Brain microvascular endothelial cell (primary cell): Measurements from ENCODE around the gene KMT2E.

Source experiments
- DNase-seq: peaks from one replicate; pipeline ENCODE4 v3.0.0-alpha.2; 2020
- H3K27ac ChIP-seq: fragments of 250-450 bp; sonication (Bioruptor Pico); 2 replicates; pipeline ENCODE4 v1.5.1; 2020; ENCODE audit warnings: mild to moderate bottlenecking, moderate library complexity
- H3K27me3 ChIP-seq: fragments of 250-450 bp; sonication (Bioruptor Pico); replicated peaks from 2 replicates; pipeline ENCODE4 v1.5.1; 2020; ENCODE audit warnings: mild to moderate bottlenecking
- H3K36me3 ChIP-seq: fragments of 250-450 bp; sonication (Bioruptor Pico); replicated peaks from 2 replicates; pipeline ENCODE4 v1.5.1; 2020; ENCODE audit warnings: mild to moderate bottlenecking
- H3K4me3 ChIP-seq: 2 replicates; pipeline ENCODE4 v1.5.1; 2011; ENCODE audit warnings: low read depth, mild to moderate bottlenecking, control low read depth, low read length, moderate library complexity
- in situ Hi-C: cut with HindIII; loops from 2 replicates; pipeline ENCODE4 v1.10.0; 2017; ENCODE audit warnings: low sequenced_read_pairs, low pct_ligation_motif_present
- TF ChIP-seq, protein P1 (sequence below): IDR thresholded peaks from 2 replicates; pipeline ENCODE4 v1.5.1; 2011; ENCODE audit warnings: low read depth, mild to moderate bottlenecking, moderate library complexity, low read length, control low read depth, inconsistent platforms; ENCODE audit errors: missing control alignments

The KMT2E gene

GRCh38 chr7:105017657-105018365 lies 3.8 kb downstream of the KMT2E start:
- Histone ChIP-seq H3K27me3 (no peaks in the 10 kb centered on the region), H3K36me3 (no peaks in the 10 kb centered on the region), H3K27ac (no peak overlapping the region), H3K4me3 (peak overlapping the region; percentile 24)
- in situ Hi-C loops, result no loop called here
- no peak for DNase-seq
- TF ChIP-seq, protein P1, sequence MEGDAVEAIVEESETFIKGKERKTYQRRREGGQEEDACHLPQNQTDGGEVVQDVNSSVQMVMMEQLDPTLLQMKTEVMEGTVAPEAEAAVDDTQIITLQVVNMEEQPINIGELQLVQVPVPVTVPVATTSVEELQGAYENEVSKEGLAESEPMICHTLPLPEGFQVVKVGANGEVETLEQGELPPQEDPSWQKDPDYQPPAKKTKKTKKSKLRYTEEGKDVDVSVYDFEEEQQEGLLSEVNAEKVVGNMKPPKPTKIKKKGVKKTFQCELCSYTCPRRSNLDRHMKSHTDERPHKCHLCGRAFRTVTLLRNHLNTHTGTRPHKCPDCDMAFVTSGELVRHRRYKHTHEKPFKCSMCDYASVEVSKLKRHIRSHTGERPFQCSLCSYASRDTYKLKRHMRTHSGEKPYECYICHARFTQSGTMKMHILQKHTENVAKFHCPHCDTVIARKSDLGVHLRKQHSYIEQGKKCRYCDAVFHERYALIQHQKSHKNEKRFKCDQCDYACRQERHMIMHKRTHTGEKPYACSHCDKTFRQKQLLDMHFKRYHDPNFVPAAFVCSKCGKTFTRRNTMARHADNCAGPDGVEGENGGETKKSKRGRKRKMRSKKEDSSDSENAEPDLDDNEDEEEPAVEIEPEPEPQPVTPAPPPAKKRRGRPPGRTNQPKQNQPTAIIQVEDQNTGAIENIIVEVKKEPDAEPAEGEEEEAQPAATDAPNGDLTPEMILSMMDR, result no peak

GRCh38 chr7:105019269-105019668 lies 5.3 kb downstream of the KMT2E start:
- in situ Hi-C loops, result no loop called here
- Histone ChIP-seq H3K27me3 (no peaks in the 10 kb centered on the region), H3K36me3 (no peaks in the 10 kb centered on the region), H3K27ac (no peak overlapping the region), H3K4me3 (no peak overlapping the region)
- TF ChIP-seq, protein P1, result no peak
- no peak for DNase-seq

DNA sequence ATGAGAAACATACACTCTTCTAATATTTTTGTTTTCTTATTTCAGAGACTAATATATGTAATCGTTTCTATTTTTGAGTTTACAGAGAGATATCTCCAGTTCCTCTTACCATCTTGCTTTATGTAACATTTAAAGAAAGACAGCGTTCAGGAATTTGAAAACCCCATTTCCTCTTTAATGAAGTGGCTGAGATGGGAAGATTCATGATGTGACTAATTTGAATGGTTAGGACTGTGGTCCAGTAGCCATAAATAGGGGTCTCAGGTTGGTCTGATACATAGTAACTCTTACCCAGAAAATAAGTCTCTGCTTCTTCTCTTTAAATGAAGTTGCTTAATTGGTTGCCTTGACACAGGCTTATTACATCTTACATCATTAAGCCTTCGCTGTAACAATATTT lies 6.9 kb downstream of the KMT2E start:
- H3K27me3 ChIP-seq, result no peaks in the 10 kb centered on the region
- in situ Hi-C loops, result no loop called here
- H3K4me3 ChIP-seq, result no peak overlapping the region
- no peaks in the 10 kb centered on the region for H3K36me3 ChIP-seq
- DNase-seq, result no peak
- H3K27ac ChIP-seq, result no peak overlapping the region
- TF ChIP-seq, protein P1, result no peak

DNA sequence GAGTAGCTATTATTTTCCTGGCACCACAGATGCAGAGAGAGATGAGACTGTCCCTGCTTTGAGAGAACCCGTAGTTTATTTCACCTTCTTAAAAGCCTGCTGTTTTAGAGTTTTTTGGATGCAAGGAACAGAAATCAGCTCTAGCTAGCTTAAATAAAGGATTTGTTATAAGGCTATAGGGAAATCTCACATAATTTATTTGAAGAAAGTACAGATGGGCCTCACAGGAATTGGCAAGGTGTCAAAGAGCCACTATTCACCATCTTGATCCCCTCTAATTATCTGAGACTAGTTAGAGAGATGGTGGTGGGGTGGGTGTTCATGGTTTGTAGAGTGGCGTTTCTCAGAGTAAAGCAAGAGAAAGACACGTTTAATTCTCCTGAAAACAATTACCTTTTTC lies 7.3 kb downstream of the KMT2E start:
- no peak for DNase-seq
- in situ Hi-C loops, result no loop called here
- TF ChIP-seq, protein P1, result no peak
- Histone ChIP-seq H3K36me3 (no peaks in the 10 kb centered on the region), H3K4me3 (no peak overlapping the region), H3K27me3 (no peaks in the 10 kb centered on the region), H3K27ac (no peak overlapping the region)

DNA sequence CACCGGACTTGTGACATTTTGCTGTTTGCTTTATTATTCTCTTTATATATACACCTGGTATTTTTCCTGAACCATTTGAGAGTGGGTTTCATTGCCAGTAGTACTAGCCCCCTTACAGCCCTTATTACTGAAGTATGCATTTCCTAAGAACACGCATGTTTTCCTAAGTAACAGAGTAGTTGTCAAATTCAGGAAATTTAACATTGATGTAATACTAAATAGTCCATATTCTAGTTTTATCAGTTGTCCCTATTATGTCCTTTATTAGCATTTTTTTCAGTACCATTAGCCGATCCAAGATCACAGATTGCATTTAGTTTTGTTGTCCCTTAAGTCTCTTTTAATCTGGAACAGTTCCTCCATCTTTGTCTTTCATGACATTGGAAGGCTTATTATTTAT lies 8.0 kb downstream of the KMT2E start:
- TF ChIP-seq, protein P1, result no peak
- DNase-seq, result no peak
- no peaks in the 10 kb centered on the region for H3K27me3 ChIP-seq
- in situ Hi-C loops, result no loop called here
- no peak overlapping the region for H3K4me3 ChIP-seq
- no peak overlapping the region for H3K27ac ChIP-seq
- no peaks in the 10 kb centered on the region for H3K36me3 ChIP-seq

DNA sequence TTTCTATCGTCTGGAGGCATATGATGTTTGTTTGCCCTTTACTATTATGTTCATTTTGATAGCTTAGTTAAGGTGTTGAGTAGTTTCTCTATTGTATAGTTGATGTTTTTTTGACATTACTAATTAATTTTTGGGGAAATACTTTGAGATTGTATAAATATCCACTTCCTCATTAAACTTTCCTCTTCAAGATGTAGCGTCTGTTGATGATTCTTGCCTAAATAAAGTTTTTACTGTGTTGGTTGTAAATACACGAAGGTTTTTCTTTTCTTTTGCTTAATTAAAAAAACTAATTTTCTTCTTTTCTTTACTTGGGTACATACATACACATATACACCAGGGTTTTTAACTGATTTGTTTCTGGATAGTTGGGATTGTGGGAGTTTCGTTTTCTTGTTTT lies 8.5 kb downstream of the KMT2E start:
- Histone ChIP-seq H3K27me3 (no peaks in the 10 kb centered on the region), H3K4me3 (no peak overlapping the region), H3K27ac (no peak overlapping the region), H3K36me3 (no peaks in the 10 kb centered on the region)
- no peak for DNase-seq
- TF ChIP-seq, protein P1, result no peak
- in situ Hi-C loops, result no loop called here
